AG04450 (cell line): ENCODE results near the gene DRAP1. TPM values are rescaled to one million over a fixed set of nuclear protein-coding genes. Genes with fewer than 3 reads are reported as not detected.
"Not testable (repeated sequence)": the region's sequence is repeated elsewhere in the genome, so short reads cannot be mapped to it uniquely, and the experiment has no call there.

Experiments
- CTCF ChIA-PET: fragments of 300-600, 350-600 bp; formaldehyde crosslinking; extraction: SDS; loops from one replicate; lab custom pipeline; 2022; ENCODE audit warnings: antibody characterized with exemption, inconsistent platforms; lab: Charles Lee
- POLR2A ChIA-PET: fragments of 350-600 bp; formaldehyde crosslinking; extraction: SDS; loops from one replicate; lab custom pipeline; 2021; ENCODE audit warnings: antibody characterized with exemption, inconsistent platforms; lab: Yijun Ruan, JAX
- DNase-seq: peaks from one replicate; pipeline ENCODE4 v3.0.0-alpha.2; 2011; ENCODE audit warnings: low read depth, low spot score
- H3K27ac ChIP-seq: one replicate; pipeline ENCODE4 v1.5.1; 2012; ENCODE audit warnings: low read depth, low read length, control low read depth
- H3K27me3 ChIP-seq: one replicate; pipeline ENCODE4 v1.6.0; 2012; ENCODE audit warnings: low read length; ENCODE audit not compliant: control insufficient read depth, insufficient read depth
- H3K4me3 ChIP-seq: 2 replicates; pipeline ENCODE4 v1.5.1; 2011; ENCODE audit warnings: mild to moderate bottlenecking, low read depth, low read length, control low read depth
- H3K9me3 ChIP-seq: 2 replicates; pipeline ENCODE4 v1.5.1; 2012; ENCODE audit warnings: low read length; ENCODE audit not compliant: control insufficient read depth, insufficient read depth
- polyA plus RNA-seq: library from polyadenylated mRNA; depleted of rRNA; stranded (reverse); fragments of >200 nt; gene quantifications from 2 replicates; pipeline ENCODE4 v1.2.3, GENCODE V29; 2011
- TF ChIP-seq, protein P1 (sequence below): IDR thresholded peaks from 2 replicates; pipeline ENCODE4 v1.5.1; 2011; ENCODE audit warnings: low read depth, low read length, control low read depth, inconsistent platforms

DRAP1 gene
- polyA plus RNA-seq, 1 experiment = 130 TPM

DNA sequence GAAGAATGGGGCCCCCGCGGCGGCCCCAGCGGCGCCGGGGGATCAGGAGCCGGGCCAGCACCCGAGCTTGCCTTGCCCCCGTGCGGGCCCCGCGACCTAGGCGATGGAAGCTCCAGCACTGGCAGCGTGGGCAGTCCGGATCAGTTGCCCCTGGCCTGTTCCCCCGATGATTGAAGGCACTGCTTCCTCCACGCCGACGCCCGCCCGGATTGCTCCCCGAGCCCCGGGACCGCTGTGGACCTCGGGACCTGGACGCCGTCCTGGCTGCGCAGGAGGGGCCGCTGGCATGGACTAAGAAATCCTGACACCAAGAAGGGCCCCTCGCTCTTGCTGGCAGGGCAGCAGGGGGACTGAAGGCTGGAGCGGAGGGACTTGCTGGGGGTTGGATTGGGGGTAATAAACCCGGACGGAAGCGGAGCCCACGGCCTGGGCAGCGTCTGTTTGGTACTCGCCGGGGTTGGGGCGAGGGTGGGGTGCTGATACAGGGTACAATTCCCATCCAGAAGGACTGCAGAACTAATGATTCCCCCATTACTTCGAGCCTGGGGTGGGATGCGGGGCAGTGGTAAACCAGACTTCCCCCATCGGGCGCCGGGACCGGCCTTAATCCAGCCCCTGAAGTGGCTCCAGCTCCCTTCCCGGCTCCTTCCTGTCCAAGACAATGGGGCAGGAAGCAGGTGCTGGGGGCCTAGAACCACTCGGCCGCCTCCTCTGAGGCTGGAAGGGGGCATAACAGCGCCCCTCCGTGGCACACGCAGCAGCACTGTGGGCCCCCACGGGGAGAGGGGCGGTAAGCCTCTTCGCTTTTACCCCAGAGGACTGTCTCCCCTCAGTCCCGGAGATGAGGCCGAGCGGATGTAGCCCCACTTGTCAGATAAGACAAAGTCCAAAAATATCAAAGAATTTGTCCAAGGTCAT, 27.7 kb upstream of the DRAP1 start:
- ChIA-PET CTCF (interaction anchor here (1.0 to 8.9 kb wide), 4 partner anchors 10 to 100 kb away, joined by 5 to 157 read pairs (median 34); partner anchors contain the start of genes CFL1, FOSL1 and MUS81), POLR2A (interaction anchor here (0.8 to 7.3 kb wide), 17 partner anchors 9 to 276 kb away, joined by 3 to 153 read pairs (median 5); partner anchors contain the start of genes BANF1, CFL1, EFEMP2 and EIF1AD)
- DNase-seq = no peak

DNA sequence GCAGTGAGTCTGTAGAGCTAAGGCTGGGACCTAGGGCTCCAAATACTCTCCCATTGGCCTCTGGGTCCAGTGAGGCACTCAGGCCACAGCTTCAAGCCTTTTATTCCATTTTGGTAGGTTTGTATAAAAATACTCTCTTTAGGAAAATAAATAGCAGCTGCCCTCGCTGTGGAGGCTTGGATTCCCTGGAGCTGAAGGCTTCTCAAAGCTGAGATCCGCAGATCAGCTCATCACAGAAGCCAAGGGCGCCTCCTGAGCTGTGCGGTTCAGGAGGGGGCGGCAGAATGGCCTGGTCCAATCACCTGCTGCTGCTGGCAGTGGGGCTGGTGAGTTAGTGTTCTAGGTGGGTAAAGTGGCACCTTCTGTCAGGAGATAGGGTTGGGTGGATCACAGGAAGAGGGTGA, 27.1 kb upstream of the DRAP1 start:
- H3K27me3 ChIP-seq, H3K9me3 ChIP-seq, DNase-seq: not testable (repeated sequence)
- POLR2A ChIA-PET = interaction anchor here (1.1 to 7.3 kb wide), 3 partner anchors 8 to 24 kb away, joined by 3 to 153 read pairs (median 124); partner anchors contain the start of gene FOSL1
- Histone ChIP-seq H3K4me3 (peak overlapping the region; percentile 72), H3K27ac (peak overlapping the region; percentile 84)
- CTCF ChIA-PET = interaction anchor here (1.0 kb wide), 1 partner anchor 32 kb away, joined by 5 read pairs; the partner anchor contains the start of gene MUS81

More for the DNA sequence above, 27.7 kb upstream of the DRAP1 start:
- Histone ChIP-seq H3K4me3 (peak overlapping the region; percentile 72), H3K27me3 (no peaks in the 10 kb centered on the region), H3K9me3 (no peaks in the 10 kb centered on the region), H3K27ac (peak overlapping the region; percentile 84)
- TF ChIP-seq, protein P1, sequence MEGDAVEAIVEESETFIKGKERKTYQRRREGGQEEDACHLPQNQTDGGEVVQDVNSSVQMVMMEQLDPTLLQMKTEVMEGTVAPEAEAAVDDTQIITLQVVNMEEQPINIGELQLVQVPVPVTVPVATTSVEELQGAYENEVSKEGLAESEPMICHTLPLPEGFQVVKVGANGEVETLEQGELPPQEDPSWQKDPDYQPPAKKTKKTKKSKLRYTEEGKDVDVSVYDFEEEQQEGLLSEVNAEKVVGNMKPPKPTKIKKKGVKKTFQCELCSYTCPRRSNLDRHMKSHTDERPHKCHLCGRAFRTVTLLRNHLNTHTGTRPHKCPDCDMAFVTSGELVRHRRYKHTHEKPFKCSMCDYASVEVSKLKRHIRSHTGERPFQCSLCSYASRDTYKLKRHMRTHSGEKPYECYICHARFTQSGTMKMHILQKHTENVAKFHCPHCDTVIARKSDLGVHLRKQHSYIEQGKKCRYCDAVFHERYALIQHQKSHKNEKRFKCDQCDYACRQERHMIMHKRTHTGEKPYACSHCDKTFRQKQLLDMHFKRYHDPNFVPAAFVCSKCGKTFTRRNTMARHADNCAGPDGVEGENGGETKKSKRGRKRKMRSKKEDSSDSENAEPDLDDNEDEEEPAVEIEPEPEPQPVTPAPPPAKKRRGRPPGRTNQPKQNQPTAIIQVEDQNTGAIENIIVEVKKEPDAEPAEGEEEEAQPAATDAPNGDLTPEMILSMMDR = peak; percentile 30; the same call in 1 of the 2 replicates

DNA sequence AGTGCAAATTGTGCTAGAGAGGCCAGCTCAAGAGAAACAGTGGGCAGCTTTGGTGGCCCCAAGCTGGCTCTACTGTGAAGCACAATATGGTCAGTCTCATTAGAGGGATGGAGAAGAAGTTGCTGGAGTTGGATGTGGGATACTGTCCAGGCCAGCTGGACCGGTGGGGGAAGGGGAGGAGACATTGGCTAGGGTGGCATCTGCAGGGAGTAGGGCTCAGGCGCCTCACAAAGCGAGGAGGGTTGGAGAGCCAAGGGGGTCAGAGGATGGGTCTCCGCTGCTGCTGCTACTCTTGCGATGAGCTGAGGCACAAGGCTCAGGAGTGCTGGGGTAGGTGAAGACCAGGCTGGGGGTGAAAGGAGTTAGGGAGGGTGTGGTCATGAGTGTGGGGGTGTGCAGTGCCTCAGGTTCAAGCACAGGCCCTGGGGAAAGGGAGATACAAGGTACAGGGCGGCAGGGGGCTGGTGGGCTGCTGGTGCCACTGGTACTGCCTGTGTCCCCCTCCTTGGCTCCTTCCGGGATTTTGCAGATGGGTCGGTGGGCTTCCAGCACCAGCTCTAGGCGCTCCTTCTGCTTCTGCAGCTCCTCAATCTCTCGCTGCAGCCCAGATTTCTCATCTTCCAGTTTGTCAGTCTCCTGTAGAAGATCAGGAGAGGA, 26.4 kb upstream of the DRAP1 start:
- DNase-seq = no peak
- CTCF ChIA-PET = interaction anchor here (1.0 kb wide), 1 partner anchor 33 kb away, joined by 5 read pairs; the partner anchor contains the start of gene MUS81

DNA sequence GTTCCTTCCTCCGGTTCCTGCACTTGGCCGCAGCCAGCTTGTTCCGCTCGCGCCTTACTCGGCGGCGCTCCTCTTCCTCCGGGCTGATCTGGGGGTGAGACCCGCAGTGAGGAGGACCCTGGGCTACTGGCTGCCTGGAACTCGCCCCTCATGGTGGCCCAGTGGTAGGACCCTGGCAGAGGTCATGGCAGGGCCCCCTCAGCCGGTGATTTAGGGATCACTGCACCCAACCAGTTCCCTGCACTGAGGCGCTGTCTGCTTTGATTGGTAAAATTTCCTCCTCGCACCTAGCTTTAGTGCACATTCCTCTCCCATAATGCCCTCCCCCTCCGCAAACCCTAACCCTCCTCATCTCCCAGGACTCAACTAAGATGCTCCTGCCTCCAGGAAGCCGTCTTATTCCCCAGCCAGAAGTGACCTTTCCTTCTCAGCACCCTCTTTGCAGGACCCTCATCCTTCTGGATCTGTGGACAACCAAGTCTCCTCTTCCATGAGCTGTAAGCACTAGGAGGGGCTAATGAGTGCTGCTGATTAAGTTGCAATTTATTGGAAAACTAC, 25.1 kb upstream of the DRAP1 start:
- H3K4me3 ChIP-seq = peak overlapping the region; percentile 22; the same call in 1 of the 2 replicates
- CTCF ChIA-PET = interaction anchor here (0.9 kb wide), 1 partner anchor 35 kb away, joined by 3 read pairs; no protein-coding TSS in a partner anchor
- TF ChIP-seq, protein P1 = no peak
- no peaks in the 10 kb centered on the region for H3K9me3 ChIP-seq
- DNase-seq = no peak
- peak overlapping the region; percentile 68 for H3K27ac ChIP-seq
- POLR2A ChIA-PET = interaction anchor here (0.8 to 7.3 kb wide), 2 partner anchors 13 to 22 kb away, joined by 4 to 124 read pairs; no protein-coding TSS in a partner anchor
- H3K27me3 ChIP-seq = no peaks in the 10 kb centered on the region

More for the DNA sequence above, 26.4 kb upstream of the DRAP1 start:
- Histone ChIP-seq H3K4me3 (peak overlapping the region; percentile 72), H3K27ac (peak overlapping the region; percentile 84), H3K27me3 (no peaks in the 10 kb centered on the region), H3K9me3 (no peaks in the 10 kb centered on the region)
- TF ChIP-seq, protein P1 = no peak
- POLR2A ChIA-PET = interaction anchor here (1.1 to 7.3 kb wide), 3 partner anchors 8 to 24 kb away, joined by 3 to 153 read pairs (median 124); partner anchors contain the start of gene FOSL1
